Stimulated activated CD4-positive, alpha-beta T cell treated with anti-CD3 and anti-CD28 coated beads, Interleukin-4, amount 100 ng/mL, for 1 hour (primary cell): ENCODE data around the gene TAF1D.

Experiments
- DNase-seq: peaks from one replicate; pipeline ENCODE4 v3.0.0-alpha.2; 2020

TAF1D gene

DNA sequence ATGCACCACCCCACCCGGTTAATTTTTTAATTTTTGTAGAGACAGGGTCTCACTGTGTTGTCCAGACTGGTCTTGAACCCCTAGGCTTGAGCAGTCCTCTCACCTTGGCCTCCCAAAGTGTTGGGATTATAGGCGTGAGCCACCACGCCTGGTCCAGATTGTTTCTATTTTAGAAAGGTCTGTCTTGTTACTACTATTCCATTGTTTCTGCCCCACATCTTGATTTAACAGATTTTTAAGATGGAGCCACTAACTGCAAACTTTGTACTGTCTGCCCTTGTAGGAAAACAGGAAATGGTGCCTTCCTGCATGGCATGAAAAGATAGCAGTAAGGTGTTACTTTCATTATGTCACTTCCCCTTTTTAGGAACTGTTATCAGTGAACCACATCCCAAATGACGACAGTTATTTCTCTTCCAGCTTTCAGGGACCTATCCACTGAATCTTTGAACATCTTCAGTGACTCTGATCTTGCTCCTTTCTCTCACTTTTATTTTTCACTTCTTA is 23.2 kb downstream of the TAF1D start:
- no peak for DNase-seq

DNA sequence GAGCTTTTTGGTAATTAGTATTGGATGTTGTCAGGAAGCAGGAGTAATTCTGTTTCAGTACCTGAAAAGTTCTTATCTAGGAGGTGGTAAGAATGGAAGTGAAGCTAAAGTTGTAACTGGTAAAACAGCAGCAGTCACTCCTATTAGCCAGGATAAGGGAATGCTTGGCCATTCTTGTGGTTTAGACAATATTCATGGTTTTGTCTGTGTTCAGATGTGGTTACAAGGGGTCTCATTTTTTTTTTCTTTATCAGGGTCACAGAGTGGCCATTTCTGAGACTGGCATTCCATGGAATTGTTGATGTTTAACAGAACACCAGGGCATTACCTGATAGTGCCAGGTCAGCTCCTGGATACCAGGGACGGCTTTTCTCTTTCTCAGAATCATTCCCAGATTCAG is 23.8 kb downstream of the TAF1D start:
- no peak for DNase-seq

DNA sequence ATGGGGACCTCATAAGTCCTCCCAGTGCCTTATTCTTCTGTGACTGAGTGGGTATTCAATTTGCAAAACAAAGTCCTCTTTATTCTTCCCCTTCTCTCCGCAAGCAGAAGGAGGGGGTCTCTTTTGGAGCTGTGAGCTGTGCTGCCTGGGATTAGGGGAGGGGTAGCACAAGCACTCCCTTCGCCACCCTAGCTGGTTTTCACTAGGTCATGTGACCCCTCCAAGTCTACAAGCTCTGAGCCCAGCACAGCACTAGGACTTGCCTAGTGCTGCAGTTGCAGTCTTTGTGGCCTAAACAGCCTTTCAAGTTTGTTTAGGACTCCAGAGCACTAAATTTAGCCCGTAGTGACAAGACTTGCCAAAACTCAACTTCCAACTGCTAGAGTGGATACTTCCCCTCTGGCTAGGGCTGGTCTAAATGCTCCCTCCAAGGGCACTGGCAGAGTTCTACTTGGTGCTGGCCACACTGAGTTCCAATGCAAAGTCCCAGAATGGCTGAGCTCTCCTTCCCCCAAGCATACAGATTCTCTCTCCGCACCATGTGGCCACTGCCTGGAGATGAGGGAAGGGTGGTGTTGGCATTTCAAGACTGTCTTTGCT is 25.4 kb downstream of the TAF1D start:
- DNase-seq, result no peak

DNA sequence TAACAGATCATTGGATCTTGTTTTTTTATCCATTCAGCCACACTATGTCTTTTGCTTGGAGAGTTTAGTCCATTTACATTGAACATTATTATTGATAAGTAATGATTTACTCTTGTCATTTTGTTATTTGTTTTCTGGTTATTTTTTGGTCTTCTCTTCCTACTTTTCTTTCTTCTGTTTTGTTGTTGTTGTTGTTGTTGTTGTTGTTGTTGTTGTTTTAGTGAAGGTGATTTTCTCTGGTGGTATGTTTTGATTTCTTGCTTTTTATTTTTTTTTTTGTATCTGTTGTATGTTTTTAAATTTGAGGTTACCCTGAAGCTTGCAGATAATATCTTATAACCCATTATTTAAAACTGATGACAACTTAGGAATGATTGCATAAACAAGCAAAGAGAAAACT is 28.6 kb downstream of the TAF1D start:
- DNase-seq, result no peak

DNA sequence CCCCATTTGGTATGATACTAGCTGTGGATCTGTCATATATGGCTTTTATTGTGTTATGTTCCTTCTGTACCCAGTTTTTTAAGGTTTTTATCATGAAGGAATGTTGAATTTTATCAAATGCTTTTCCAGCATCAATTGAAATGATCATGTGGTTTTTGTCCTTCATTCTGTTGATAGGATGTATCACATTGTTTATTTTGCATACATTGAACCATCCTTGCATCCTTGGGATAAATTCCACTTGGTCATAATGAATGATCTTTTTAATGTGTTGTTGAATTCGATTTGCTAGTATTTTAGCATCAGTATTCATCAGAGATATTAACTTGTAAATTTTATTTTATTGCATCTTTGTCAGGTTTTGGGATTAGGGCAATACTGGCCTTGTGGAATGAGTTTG is 31.1 kb downstream of the TAF1D start:
- no peak for DNase-seq

DNA sequence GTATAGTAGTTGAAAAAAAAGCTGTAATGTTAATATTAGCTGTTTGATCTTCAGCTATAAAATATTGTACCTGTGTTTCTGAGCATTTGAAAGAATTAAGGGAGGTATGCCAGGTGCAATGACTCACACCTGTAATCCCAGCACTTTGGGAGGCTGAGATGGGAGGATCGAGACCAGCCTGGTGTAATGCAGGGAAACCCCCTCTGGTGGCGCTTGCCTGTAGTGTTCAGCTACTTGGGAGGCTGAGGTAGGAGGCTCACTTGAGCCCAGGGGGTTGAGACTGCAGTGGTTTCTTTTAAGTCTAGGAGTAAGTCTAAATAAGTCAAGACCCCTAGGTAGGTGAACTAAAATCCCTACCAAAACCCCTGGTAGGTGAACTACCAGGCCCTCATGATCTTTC is 37.1 kb downstream of the TAF1D start:
- DNase-seq, result no peak

DNA sequence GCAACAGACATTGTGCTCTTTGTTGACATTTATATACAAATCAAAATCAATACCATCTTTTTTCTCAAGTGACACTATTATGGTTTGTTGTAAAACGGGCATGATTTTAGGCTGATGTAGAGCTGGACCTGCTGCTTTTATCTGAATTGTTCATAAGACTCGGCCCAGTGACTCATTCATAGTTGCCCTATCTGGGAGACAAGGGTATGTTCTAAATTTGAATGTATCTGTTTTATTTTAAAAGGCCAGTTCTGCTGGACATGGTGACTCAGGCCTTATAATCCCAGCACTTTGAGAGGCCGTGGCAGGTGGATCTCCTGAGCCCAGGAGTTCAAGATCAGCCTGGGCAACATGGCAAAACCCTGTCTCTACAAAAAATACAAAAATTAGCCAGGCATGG is 40.5 kb downstream of the TAF1D start:
- no peak for DNase-seq

DNA sequence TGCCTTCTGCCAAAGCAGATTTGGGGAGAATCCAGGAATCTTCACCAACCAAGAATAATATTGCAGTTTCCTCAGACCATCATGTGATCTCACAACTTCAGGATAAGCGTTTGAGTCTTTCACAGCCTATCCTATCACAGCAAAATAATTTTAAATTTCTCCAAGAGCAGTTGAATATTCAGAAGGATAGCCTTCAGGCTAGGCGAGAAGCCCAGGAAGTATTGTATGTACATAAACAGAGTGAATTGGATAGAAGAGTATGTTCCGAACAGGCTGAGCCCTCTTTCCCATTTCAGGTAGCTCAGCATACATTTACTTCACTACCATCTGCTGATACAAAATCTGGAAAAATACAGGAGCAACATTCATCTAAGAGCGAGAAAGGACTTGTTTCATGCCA is 43.7 kb downstream of the TAF1D start:
- no peak for DNase-seq

DNA sequence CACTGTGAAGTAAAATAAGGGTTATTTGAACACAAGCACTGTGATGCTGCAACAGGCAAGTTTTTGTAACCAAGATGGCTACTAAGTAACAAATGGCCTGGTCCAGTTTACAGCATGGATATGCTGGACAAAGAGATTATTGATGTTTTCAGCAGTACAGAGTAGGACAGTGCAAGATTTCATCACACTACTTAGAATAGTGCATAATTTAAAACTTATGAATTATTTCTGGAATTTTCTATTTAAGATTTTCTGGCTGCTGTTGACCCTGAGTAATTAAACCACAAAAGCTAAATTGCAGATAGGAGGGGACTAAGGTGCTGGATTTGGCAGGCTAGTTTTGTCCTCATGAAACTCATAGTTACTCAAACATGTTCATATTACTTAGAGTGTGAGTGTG is 46.7 kb downstream of the TAF1D start:
- no peak for DNase-seq

DNA sequence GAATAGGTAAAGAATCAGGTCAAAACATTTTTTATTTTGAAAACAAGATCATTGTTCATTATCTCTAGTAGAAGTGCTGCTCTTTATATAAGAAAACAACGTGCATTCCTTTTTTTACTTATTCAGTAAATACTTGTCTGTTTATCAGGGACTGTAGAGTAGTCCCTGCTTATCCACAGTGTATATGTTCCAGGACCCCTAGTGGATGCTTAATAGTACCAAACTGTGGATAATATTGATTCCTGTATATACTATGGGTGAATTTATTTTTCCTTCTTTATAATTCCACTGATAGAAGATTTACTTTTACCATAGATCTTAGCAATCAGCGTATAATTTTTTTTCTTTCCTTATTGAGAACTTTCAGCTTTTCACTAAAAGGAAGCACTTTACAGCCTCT is 47.2 kb downstream of the TAF1D start:
- DNase-seq, result no peak

DNA sequence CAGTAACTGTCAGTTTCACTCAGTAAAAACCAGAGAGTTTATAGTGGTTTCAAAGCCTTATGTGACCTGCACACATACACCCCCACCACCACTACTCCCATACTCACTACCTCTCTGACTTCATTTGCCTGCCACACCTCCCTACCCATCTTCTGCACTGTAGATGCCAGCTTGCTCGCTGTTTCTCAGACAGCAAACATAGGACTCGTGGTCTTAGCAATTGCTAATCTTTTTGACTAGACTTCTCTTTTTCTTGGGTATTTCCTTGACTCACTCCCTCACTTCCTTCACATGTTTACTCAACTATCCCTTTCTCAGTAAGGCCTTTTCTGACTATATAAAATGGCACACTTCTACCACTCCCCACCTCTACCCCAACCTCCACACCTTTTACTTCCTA is 52.1 kb downstream of the TAF1D start:
- no peak for DNase-seq

DNA sequence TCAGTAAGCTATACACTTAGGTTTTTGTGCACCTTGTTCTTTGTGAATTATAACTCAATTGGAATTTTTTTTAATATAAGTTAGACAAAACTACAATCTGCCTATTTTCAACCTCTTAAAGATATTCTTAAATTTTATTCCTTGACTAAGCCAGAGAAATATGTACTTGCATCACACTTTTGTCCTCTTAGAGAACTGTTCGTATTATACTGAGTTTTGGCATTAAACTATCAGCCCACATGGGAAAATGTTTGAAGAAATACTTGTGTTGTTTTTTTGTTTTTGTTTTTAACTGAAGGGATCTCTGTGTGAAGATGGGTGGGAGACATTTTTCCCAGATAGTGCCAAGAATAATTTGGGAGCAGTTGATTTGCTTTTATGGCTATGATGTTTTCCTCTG is 54.5 kb downstream of the TAF1D start:
- DNase-seq, result no peak

DNA sequence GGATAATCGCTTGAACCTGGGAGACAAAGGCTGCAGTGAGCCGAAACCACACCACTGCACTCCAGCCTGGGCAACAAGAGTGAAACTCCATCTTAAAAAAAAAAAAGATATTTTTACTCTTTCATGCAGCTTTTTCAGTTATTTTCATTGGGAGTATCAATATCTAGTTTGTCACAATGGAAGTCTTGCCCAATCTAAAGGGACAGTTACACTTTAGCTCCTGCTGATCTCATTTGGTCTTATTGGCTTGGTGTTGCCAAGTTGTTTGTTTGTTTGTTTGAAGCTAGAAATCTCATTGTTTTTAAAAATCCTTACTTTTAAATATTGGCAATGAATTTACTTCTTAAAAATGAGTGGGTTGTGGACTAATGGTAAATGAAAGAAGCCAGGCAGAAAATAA is 55.1 kb downstream of the TAF1D start:
- DNase-seq, result no peak
